ENCODE measurements around the gene FAM171A1.

Gene FAM171A1

GRCh38 chr10:15363031-15363430 is 8.1 kb downstream of the FAM171A1 start:
- no peak for DNase-seq
- Histone ChIP-seq H3K27ac (ENCODE audit: insufficient read depth, low read length, poor library complexity, severe bottlenecking) (no peak overlapping the region), H3K4me1 (ENCODE audit: control insufficient read depth, insufficient read depth, low read length, poor library complexity, severe bottlenecking) (no peaks in the 10 kb centered on the region), H3K4me3 (ENCODE audit: insufficient read depth, low read depth, low read length, poor library complexity, severe bottlenecking) (no peak overlapping the region), H3K36me3 (ENCODE audit: control insufficient read depth, insufficient read depth, low read length) (no peaks in the 10 kb centered on the region), H3K27me3 (replicated peaks; ENCODE audit: control insufficient read depth, insufficient read depth, low read length, poor library complexity, severe bottlenecking) (no peaks in the 10 kb centered on the region), H3K9me3 (ENCODE audit: control insufficient read depth, low read length) (no peaks in the 10 kb centered on the region)

- no peak for DNase-seq
- no peaks in the 10 kb centered on the region for H3K27me3 ChIP-seq (replicated peaks; ENCODE audit: control insufficient read depth, insufficient read depth, low read length, poor library complexity, severe bottlenecking)
These were observed 10.0 kb downstream of the FAM171A1 start for GRCh38 chr10:15361131-15361530.

GRCh38 chr10:15360566-15360965 is 10.5 kb downstream of the FAM171A1 start:
- Histone ChIP-seq H3K4me3 (ENCODE audit: insufficient read depth, low read depth, low read length, poor library complexity, severe bottlenecking) (no peak overlapping the region), H3K27ac (ENCODE audit: insufficient read depth, low read length, poor library complexity, severe bottlenecking) (no peak overlapping the region), H3K27me3 (replicated peaks; ENCODE audit: control insufficient read depth, insufficient read depth, low read length, poor library complexity, severe bottlenecking) (no peaks in the 10 kb centered on the region), H3K4me1 (ENCODE audit: control insufficient read depth, insufficient read depth, low read length, poor library complexity, severe bottlenecking) (no peaks in the 10 kb centered on the region), H3K36me3 (ENCODE audit: control insufficient read depth, insufficient read depth, low read length) (no peaks in the 10 kb centered on the region), H3K9me3 (ENCODE audit: control insufficient read depth, low read length) (no peaks in the 10 kb centered on the region)
- DNase-seq = no peak

More at GRCh38 chr10:15361131-15361530, 10.0 kb downstream of the FAM171A1 start:
- Histone ChIP-seq H3K9me3 (ENCODE audit: control insufficient read depth, low read length) (no peaks in the 10 kb centered on the region), H3K27ac (ENCODE audit: insufficient read depth, low read length, poor library complexity, severe bottlenecking) (no peak overlapping the region), H3K4me1 (ENCODE audit: control insufficient read depth, insufficient read depth, low read length, poor library complexity, severe bottlenecking) (no peaks in the 10 kb centered on the region), H3K36me3 (ENCODE audit: control insufficient read depth, insufficient read depth, low read length) (no peaks in the 10 kb centered on the region), H3K4me3 (ENCODE audit: insufficient read depth, low read depth, low read length, poor library complexity, severe bottlenecking) (no peak overlapping the region)

GRCh38 chr10:15353471-15354017 is 17.5 kb downstream of the FAM171A1 start:
- Histone ChIP-seq H3K4me1 (ENCODE audit: control insufficient read depth, insufficient read depth, low read length, poor library complexity, severe bottlenecking) (no peaks in the 10 kb centered on the region), H3K27me3 (replicated peaks; ENCODE audit: control insufficient read depth, insufficient read depth, low read length, poor library complexity, severe bottlenecking) (no peaks in the 10 kb centered on the region), H3K9me3 (ENCODE audit: control insufficient read depth, low read length) (no peaks in the 10 kb centered on the region), H3K4me3 (ENCODE audit: insufficient read depth, low read depth, low read length, poor library complexity, severe bottlenecking) (no peak overlapping the region), H3K27ac (ENCODE audit: insufficient read depth, low read length, poor library complexity, severe bottlenecking) (no peak overlapping the region), H3K36me3 (ENCODE audit: control insufficient read depth, insufficient read depth, low read length) (no peaks in the 10 kb centered on the region)
- DNase-seq = no peak

- Histone ChIP-seq H3K4me1 (ENCODE audit: control insufficient read depth, insufficient read depth, low read length, poor library complexity, severe bottlenecking) (no peaks in the 10 kb centered on the region), H3K4me3 (ENCODE audit: insufficient read depth, low read depth, low read length, poor library complexity, severe bottlenecking) (no peak overlapping the region), H3K36me3 (ENCODE audit: control insufficient read depth, insufficient read depth, low read length) (no peaks in the 10 kb centered on the region), H3K27me3 (replicated peaks; ENCODE audit: control insufficient read depth, insufficient read depth, low read length, poor library complexity, severe bottlenecking) (no peaks in the 10 kb centered on the region), H3K9me3 (ENCODE audit: control insufficient read depth, low read length) (no peaks in the 10 kb centered on the region), H3K27ac (ENCODE audit: insufficient read depth, low read length, poor library complexity, severe bottlenecking) (no peak overlapping the region)
- no peak for DNase-seq
These were observed 18.3 kb downstream of the FAM171A1 start for GRCh38 chr10:15352836-15353235.

- H3K4me3 ChIP-seq (ENCODE audit: insufficient read depth, low read depth, low read length, poor library complexity, severe bottlenecking) = no peak overlapping the region
- H3K9me3 ChIP-seq (ENCODE audit: control insufficient read depth, low read length) = no peaks in the 10 kb centered on the region
- no peak overlapping the region for H3K27ac ChIP-seq (ENCODE audit: insufficient read depth, low read length, poor library complexity, severe bottlenecking)
- H3K36me3 ChIP-seq (ENCODE audit: control insufficient read depth, insufficient read depth, low read length) = no peaks in the 10 kb centered on the region
- DNase-seq = no peak
- H3K4me1 ChIP-seq (ENCODE audit: control insufficient read depth, insufficient read depth, low read length, poor library complexity, severe bottlenecking) = no peaks in the 10 kb centered on the region
- no peaks in the 10 kb centered on the region for H3K27me3 ChIP-seq (replicated peaks; ENCODE audit: control insufficient read depth, insufficient read depth, low read length, poor library complexity, severe bottlenecking)
These were observed 18.9 kb downstream of the FAM171A1 start for GRCh38 chr10:15352201-15352600.

GRCh38 chr10:15351099-15351820 is 19.8 kb downstream of the FAM171A1 start:
- Histone ChIP-seq H3K36me3 (ENCODE audit: control insufficient read depth, insufficient read depth, low read length) (no peaks in the 10 kb centered on the region), H3K9me3 (ENCODE audit: control insufficient read depth, low read length) (no peaks in the 10 kb centered on the region), H3K27me3 (replicated peaks; ENCODE audit: control insufficient read depth, insufficient read depth, low read length, poor library complexity, severe bottlenecking) (no peaks in the 10 kb centered on the region), H3K4me1 (ENCODE audit: control insufficient read depth, insufficient read depth, low read length, poor library complexity, severe bottlenecking) (no peaks in the 10 kb centered on the region), H3K27ac (ENCODE audit: insufficient read depth, low read length, poor library complexity, severe bottlenecking) (no peak overlapping the region), H3K4me3 (ENCODE audit: insufficient read depth, low read depth, low read length, poor library complexity, severe bottlenecking) (no peak overlapping the region)
- no peak for DNase-seq

- Histone ChIP-seq H3K4me3 (ENCODE audit: insufficient read depth, low read depth, low read length, poor library complexity, severe bottlenecking) (no peak overlapping the region), H3K36me3 (ENCODE audit: control insufficient read depth, insufficient read depth, low read length) (no peaks in the 10 kb centered on the region), H3K4me1 (ENCODE audit: control insufficient read depth, insufficient read depth, low read length, poor library complexity, severe bottlenecking) (no peaks in the 10 kb centered on the region), H3K9me3 (ENCODE audit: control insufficient read depth, low read length) (no peaks in the 10 kb centered on the region), H3K27me3 (replicated peaks; ENCODE audit: control insufficient read depth, insufficient read depth, low read length, poor library complexity, severe bottlenecking) (no peaks in the 10 kb centered on the region), H3K27ac (ENCODE audit: insufficient read depth, low read length, poor library complexity, severe bottlenecking) (no peak overlapping the region)
- no peak for DNase-seq
These were observed 22.0 kb downstream of the FAM171A1 start for GRCh38 chr10:15349112-15349511.

GRCh38 chr10:15348579-15348978 is 22.5 kb downstream of the FAM171A1 start:
- DNase-seq = no peak
- H3K9me3 ChIP-seq (ENCODE audit: control insufficient read depth, low read length) = no peaks in the 10 kb centered on the region
- H3K4me3 ChIP-seq (ENCODE audit: insufficient read depth, low read depth, low read length, poor library complexity, severe bottlenecking) = no peak overlapping the region
- H3K36me3 ChIP-seq (ENCODE audit: control insufficient read depth, insufficient read depth, low read length) = no peaks in the 10 kb centered on the region
- no peaks in the 10 kb centered on the region for H3K27me3 ChIP-seq (replicated peaks; ENCODE audit: control insufficient read depth, insufficient read depth, low read length, poor library complexity, severe bottlenecking)
- no peak overlapping the region for H3K27ac ChIP-seq (ENCODE audit: insufficient read depth, low read length, poor library complexity, severe bottlenecking)
- no peaks in the 10 kb centered on the region for H3K4me1 ChIP-seq (ENCODE audit: control insufficient read depth, insufficient read depth, low read length, poor library complexity, severe bottlenecking)

- no peaks in the 10 kb centered on the region for H3K9me3 ChIP-seq (ENCODE audit: control insufficient read depth, low read length)
- no peaks in the 10 kb centered on the region for H3K4me1 ChIP-seq (ENCODE audit: control insufficient read depth, insufficient read depth, low read length, poor library complexity, severe bottlenecking)
- no peaks in the 10 kb centered on the region for H3K36me3 ChIP-seq (ENCODE audit: control insufficient read depth, insufficient read depth, low read length)
- H3K27me3 ChIP-seq (replicated peaks; ENCODE audit: control insufficient read depth, insufficient read depth, low read length, poor library complexity, severe bottlenecking) = no peaks in the 10 kb centered on the region
- no peak for DNase-seq
- no peak overlapping the region for H3K4me3 ChIP-seq (ENCODE audit: insufficient read depth, low read depth, low read length, poor library complexity, severe bottlenecking)
- H3K27ac ChIP-seq (ENCODE audit: insufficient read depth, low read length, poor library complexity, severe bottlenecking) = no peak overlapping the region
These were observed 23.9 kb downstream of the FAM171A1 start for GRCh38 chr10:15347150-15347549.
